ENCODE results near the gene TIPIN. TPM values are rescaled to one million over a fixed set of nuclear protein-coding genes. Genes with fewer than 3 reads are reported as not detected.

The TIPIN gene
- total RNA-seq, 1 experiment from 2014 or later = 22.2 TPM

DNA sequence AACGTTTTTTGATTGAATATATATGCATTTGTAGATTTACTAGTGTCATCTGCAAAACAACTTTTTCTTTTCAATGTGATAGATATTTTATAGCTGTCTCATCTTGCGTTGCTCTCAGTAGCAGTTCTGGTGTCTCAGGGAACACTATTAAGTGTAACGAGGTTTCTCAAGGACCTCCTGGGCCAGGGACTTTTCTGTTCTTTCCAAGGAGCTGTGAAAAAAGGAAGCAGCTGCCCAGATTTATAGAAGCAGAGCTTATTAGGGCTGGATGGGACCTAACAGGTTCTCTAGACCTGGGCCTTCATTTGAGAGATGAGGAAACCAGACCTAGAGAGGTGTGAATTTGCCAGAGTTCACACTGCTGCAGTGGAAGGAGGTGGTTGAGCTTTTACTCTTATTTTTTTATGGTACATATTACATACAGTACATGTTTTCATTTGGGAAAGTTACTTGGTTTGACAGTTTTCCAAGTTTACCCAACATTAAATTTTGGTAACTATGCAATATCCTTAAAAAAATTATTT, 46.3 kb upstream of the TIPIN start:
- H3K27ac Mint-ChIP-seq = peak overlapping the region; percentile 100
- DNase-seq (ENCODE audit: low spot score) = no peak
- H3K27me3 Mint-ChIP-seq (ENCODE audit: low read depth) = no peaks in the 10 kb centered on the region
- CTCF ChIA-PET = interaction anchor here (0.5 to 6.4 kb wide), 4 partner anchors 68 to 886 kb away, joined by 3 to 50 read pairs (median 7); partner anchors contain the start of gene SNAPC5
- TF ChIP-seq, protein P1, sequence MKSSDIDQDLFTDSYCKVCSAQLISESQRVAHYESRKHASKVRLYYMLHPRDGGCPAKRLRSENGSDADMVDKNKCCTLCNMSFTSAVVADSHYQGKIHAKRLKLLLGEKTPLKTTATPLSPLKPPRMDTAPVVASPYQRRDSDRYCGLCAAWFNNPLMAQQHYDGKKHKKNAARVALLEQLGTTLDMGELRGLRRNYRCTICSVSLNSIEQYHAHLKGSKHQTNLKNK (CRISPR knock-in tag; IDR thresholded peaks at IDR 0.05) = no peak
- no peak for TF ChIP-seq MXD4 (CRISPR knock-in tag; IDR thresholded peaks at IDR 0.05; ENCODE audit: borderline replicate concordance)
- no peak for TF ChIP-seq ZNF416 (CRISPR knock-in tag; IDR thresholded peaks at IDR 0.05)
- POLR2A ChIA-PET = interaction anchor here (1.3 kb wide), 1 partner anchor 16 kb away, joined by 4 read pairs; the partner anchor contains the start of gene MAP2K1
- peaks cover 12% of the 10 kb centered on the region for H3K36me3 Mint-ChIP-seq
- ATAC-seq = no peak
- H3K4me1 Mint-ChIP-seq = peaks cover 77% of the 10 kb centered on the region
- H3K4me3 Mint-ChIP-seq = peak overlapping the region; percentile 22; the same call in 1 of the 2 replicates
- H3K9me3 Mint-ChIP-seq = no peaks in the 10 kb centered on the region; the same call in 1 of the 2 replicates

DNA sequence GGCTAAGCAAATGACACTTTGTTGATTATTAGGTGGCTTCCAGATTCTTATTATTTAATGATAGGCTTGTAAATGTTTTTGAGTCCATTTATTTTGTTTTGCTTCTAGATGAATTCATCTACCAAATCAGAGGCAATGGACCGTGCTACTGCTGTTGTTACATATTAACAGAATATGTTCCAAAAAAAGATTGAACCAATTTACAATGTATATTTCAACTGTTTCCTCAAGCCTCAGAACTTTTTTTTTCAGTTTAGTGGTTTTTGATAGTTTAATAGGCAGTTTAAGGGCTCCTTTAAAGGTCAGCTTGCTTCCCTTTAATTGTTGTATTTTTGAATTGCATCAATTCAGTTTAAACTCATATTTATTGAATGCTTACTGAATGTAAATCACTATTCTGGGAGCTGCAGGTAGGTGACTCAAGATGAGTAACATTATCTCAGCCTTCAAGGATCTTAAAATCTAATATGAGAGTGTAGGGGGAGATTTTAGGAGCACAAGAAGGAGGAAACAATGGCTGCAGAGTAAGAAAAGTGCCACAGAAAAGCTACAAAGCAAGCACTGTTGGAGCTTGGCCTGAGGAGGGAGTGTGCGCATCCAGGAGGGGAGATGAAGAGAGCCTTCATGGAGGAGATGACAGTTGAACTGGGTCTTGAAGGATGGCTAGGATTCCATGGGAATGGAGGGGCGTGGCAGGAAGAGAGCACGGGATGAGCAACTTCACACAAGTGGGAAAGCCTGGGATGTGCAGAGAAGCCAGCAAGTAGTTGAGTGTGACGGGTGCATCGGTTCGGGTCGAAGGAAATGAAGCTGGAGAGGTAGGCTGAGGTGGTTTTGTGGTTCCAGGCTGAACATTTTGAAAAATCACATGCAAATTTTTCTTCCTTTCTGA, 44.9 kb upstream of the TIPIN start:
- ChIA-PET CTCF (interaction anchor here (0.6 to 6.4 kb wide), 3 partner anchors 73 to 97 kb away, joined by 4 to 50 read pairs (median 4); partner anchors contain the start of gene SNAPC5), POLR2A (interaction anchor here (0.5 kb wide), 1 partner anchor 11 kb away, joined by 3 read pairs; no protein-coding TSS in a partner anchor)
- Mint-ChIP-seq H3K36me3 (peaks cover 19% of the 10 kb centered on the region), H3K9me3 (no peaks in the 10 kb centered on the region; the same call in 1 of the 2 replicates), H3K27me3 (ENCODE audit: low read depth) (no peaks in the 10 kb centered on the region), H3K4me1 (peaks cover 70% of the 10 kb centered on the region), H3K4me3 (no peak overlapping the region; the same call in 1 of the 2 replicates), H3K27ac (peak overlapping the region; percentile 91)
- no peak for TF ChIP-seq JUN (CRISPR knock-in tag; IDR thresholded peaks at IDR 0.05)
- no peak for TF ChIP-seq PRRX2 (CRISPR knock-in tag; IDR thresholded peaks at IDR 0.05)
- peak; percentile 74; the same call in 1 of the 2 replicates for TF ChIP-seq ZNF121 (CRISPR knock-in tag; IDR thresholded peaks at IDR 0.05)
- peak; percentile 28 for DNase-seq (ENCODE audit: low spot score)
- ATAC-seq = peak; percentile 31; the same call in 1 of the 2 replicates

DNA sequence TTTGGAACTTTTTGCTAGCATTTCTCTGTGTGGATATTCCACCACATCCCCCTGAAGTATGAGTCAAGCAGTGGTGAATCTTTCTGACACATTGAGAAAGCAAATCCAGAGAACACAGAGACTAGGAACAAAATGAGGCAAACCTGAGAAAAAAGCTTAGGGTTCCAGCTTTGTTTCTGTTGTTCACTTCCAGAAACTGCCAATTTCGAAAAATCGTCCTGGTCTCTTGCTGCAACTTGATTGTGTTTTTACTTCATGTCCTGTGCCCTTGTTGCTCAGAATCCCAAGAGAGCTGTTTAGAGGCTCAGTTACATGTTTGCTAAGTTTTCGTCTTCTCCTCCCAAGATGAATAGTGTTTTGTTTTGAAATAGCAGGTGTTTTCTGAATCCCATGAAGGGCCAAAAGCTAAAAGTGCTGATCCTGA, 43.9 kb upstream of the TIPIN start:
- CTCF ChIA-PET = interaction anchor here (6.4 kb wide), 1 partner anchor 98 kb away, joined by 50 read pairs; the partner anchor contains the start of gene SNAPC5
- Mint-ChIP-seq H3K4me1 (peaks cover 60% of the 10 kb centered on the region), H3K36me3 (peaks cover 28% of the 10 kb centered on the region), H3K9me3 (no peaks in the 10 kb centered on the region), H3K27ac (peak overlapping the region; percentile 97), H3K4me3 (no peak overlapping the region), H3K27me3 (ENCODE audit: low read depth) (no peaks in the 10 kb centered on the region)
- POLR2A ChIA-PET = interaction anchor here (0.5 kb wide), 1 partner anchor 71 kb away, joined by 4 read pairs; no protein-coding TSS in a partner anchor
- ATAC-seq (no peak), DNase-seq (ENCODE audit: low spot score) (no peak)
- TF ChIP-seq, protein P2, sequence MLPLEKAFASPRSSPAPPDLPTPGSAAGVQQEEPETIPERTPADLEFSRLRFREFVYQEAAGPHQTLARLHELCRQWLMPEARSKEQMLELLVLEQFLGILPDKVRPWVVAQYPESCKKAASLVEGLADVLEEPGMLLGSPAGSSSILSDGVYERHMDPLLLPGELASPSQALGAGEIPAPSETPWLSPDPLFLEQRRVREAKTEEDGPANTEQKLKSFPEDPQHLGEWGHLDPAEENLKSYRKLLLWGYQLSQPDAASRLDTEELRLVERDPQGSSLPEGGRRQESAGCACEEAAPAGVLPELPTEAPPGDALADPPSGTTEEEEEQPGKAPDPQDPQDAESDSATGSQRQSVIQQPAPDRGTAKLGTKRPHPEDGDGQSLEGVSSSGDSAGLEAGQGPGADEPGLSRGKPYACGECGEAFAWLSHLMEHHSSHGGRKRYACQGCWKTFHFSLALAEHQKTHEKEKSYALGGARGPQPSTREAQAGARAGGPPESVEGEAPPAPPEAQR (CRISPR knock-in tag; IDR thresholded peaks at IDR 0.05) = no peak
- TF ChIP-seq, protein P3, sequence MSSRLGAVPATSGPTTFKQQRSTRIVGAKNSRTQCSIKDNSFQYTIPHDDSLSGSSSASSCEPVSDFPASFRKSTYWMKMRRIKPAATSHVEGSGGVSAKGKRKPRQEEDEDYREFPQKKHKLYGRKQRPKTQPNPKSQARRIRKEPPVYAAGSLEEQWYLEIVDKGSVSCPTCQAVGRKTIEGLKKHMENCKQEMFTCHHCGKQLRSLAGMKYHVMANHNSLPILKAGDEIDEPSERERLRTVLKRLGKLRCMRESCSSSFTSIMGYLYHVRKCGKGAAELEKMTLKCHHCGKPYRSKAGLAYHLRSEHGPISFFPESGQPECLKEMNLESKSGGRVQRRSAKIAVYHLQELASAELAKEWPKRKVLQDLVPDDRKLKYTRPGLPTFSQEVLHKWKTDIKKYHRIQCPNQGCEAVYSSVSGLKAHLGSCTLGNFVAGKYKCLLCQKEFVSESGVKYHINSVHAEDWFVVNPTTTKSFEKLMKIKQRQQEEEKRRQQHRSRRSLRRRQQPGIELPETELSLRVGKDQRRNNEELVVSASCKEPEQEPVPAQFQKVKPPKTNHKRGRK (CRISPR knock-in tag; IDR thresholded peaks at IDR 0.05; ENCODE audit: borderline replicate concordance) = no peak
- TF ChIP-seq SMAD4 (CRISPR knock-in tag; IDR thresholded peaks at IDR 0.05) (no peak), ZNF423 (CRISPR knock-in tag; IDR thresholded peaks at IDR 0.05) (no peak), PRRX2 (CRISPR knock-in tag; IDR thresholded peaks at IDR 0.05) (no peak), ZNF396 (CRISPR knock-in tag; IDR thresholded peaks at IDR 0.05; ENCODE audit: borderline replicate concordance) (no peak), GRHL2 (CRISPR knock-in tag; IDR thresholded peaks at IDR 0.05; ENCODE audit: insufficient replicate concordance, severe bottlenecking) (no peak), NR3C1 (CRISPR knock-in tag; conservative IDR thresholded peaks at IDR 0.05; ENCODE audit: low read depth) (no peak), ZNF219 (CRISPR knock-in tag; IDR thresholded peaks at IDR 0.05; ENCODE audit: borderline replicate concordance) (no peak), CREM (CRISPR knock-in tag; IDR thresholded peaks at IDR 0.05) (no peak)
- TF ChIP-seq, protein P4, sequence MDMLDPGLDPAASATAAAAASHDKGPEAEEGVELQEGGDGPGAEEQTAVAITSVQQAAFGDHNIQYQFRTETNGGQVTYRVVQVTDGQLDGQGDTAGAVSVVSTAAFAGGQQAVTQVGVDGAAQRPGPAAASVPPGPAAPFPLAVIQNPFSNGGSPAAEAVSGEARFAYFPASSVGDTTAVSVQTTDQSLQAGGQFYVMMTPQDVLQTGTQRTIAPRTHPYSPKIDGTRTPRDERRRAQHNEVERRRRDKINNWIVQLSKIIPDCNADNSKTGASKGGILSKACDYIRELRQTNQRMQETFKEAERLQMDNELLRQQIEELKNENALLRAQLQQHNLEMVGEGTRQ (CRISPR knock-in tag; IDR thresholded peaks at IDR 0.05) = no peak
- TF ChIP-seq, protein P5, sequence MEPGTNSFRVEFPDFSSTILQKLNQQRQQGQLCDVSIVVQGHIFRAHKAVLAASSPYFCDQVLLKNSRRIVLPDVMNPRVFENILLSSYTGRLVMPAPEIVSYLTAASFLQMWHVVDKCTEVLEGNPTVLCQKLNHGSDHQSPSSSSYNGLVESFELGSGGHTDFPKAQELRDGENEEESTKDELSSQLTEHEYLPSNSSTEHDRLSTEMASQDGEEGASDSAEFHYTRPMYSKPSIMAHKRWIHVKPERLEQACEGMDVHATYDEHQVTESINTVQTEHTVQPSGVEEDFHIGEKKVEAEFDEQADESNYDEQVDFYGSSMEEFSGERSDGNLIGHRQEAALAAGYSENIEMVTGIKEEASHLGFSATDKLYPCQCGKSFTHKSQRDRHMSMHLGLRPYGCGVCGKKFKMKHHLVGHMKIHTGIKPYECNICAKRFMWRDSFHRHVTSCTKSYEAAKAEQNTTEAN (CRISPR knock-in tag; IDR thresholded peaks at IDR 0.05) = no peak
